WI38 (cell line): Measurements from ENCODE around the gene CXXC5.

ENCODE experiments used
- H3K4me3 ChIP-seq: 2 replicates; pipeline ENCODE4 v1.5.1; 2011; ENCODE audit warnings: low read depth, mild to moderate bottlenecking, control low read depth, low read length
- TF ChIP-seq, protein P1 (sequence below): IDR thresholded peaks from 2 replicates; pipeline ENCODE4 v1.5.1; 2012; ENCODE audit warnings: low read depth, mild to moderate bottlenecking, control low read depth, low read length

The CXXC5 gene

DNA sequence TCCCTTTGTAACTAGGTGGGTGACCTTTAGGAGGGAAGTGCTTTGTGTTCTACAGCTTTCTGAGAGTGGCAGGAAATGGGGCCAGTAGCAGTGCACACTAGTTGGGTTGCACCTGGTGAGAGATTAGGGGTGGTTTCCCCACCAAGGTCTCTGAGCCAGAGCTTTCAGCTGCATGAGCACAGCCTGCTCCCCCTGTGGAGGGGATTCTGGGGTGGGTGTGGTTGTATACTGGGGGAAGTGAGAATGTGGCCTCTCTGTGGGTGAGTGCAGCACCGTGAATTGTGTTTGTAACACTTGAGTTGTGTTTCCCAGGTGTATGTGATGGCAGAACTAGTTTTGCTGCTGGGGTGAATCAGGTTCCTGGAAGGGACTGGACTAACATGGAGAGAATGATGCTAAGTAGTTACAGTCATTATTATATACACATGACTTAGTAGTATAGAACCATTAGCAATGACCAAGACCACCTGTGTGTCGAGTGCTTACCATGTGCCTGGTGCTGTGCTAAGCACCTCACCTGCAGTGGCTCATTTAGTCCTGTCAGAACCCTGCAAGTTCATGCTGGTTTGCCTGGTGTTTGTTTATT lies 11.8 kb upstream of the CXXC5 start:
- no peak overlapping the region for H3K4me3 ChIP-seq
- TF ChIP-seq, protein P1, sequence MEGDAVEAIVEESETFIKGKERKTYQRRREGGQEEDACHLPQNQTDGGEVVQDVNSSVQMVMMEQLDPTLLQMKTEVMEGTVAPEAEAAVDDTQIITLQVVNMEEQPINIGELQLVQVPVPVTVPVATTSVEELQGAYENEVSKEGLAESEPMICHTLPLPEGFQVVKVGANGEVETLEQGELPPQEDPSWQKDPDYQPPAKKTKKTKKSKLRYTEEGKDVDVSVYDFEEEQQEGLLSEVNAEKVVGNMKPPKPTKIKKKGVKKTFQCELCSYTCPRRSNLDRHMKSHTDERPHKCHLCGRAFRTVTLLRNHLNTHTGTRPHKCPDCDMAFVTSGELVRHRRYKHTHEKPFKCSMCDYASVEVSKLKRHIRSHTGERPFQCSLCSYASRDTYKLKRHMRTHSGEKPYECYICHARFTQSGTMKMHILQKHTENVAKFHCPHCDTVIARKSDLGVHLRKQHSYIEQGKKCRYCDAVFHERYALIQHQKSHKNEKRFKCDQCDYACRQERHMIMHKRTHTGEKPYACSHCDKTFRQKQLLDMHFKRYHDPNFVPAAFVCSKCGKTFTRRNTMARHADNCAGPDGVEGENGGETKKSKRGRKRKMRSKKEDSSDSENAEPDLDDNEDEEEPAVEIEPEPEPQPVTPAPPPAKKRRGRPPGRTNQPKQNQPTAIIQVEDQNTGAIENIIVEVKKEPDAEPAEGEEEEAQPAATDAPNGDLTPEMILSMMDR = no peak

DNA sequence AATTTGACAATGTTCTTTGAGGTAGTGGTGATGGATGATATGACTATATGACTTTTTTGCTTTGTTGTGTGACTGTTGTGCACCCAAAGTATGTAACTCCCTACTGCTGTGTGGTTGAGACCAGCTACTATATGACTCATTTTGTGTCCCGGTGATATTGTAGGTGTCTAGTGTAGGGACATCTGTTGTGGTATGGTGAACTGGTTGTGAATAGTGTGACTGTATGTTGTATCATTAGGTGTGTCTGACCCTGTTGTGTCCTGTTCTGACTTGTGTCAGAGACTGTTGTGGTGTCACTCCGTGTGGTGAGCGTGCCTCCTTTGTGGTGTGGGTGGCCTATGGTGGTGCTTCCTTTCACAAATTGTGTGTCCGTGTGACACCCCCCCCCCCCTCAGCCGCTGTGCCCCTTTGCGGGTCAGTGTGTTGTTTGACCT lies 11.2 kb upstream of the CXXC5 start:
- TF ChIP-seq, protein P1 = no peak
- peak overlapping the region; percentile 42 for H3K4me3 ChIP-seq

DNA sequence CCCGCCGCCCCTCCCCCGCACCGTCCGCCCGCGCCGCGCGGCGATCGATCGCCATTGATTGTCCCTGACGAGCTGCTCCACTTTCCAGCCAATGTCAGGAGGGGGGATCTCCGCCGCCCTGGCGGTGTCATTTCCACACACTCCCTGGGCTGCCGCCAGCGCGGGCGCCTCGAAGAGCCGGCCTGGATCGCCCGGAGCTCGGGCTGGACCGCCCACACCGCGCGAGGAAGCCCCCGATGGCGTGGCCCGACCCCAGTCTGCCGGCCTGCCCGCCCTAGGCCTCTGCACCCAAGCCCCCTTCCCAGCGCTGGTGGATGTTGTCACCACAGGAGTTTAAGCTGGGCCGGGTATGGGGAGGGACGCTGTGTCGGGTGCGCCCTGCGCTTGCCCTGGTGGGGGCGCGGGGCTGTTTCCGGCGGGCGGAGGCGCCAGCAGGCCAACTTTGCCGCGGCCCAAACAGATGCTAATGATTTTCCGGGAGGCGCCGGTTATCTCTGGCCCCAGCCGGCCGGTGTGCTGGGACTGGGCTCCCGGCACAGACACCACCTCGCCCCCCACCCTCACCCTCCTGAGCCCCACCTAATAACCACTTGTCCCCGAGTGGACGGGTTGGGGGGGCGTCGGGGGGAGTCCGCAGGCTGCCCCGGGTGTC lies 10.6 kb upstream of the CXXC5 start:
- TF ChIP-seq, protein P1 = no peak
- H3K4me3 ChIP-seq = peak overlapping the region; percentile 42

DNA sequence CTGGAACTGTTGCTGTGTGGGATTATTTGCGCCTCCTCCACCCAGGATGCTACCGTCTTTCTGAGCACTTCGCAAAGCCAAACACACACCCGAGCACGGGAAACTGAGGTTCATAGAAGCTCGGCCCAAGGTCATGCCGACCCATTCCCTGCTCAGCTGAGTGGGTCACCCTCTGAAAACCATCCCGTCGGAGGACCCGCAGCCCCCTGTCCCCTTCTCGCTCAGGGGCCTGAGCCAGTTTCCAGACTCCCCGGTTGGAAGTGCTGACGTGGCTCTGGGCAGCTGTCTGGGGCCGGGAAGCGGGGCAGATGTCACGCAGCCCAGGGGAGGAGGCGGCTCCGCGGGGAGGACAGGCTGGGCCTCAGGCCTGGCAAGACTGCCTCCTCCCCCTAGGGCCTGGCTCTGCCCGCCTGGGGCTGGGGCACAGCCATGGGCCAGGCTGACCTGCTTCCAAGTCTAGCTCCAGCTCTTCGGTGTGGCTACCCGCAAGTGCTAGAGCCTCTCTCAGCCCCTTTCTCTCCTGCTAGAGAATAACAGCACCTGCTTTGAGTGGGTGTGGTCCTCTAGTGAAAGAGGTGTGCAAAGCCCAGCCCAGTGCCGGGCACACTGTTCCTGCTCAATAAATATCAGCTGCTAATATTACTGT lies 9.9 kb upstream of the CXXC5 start:
- H3K4me3 ChIP-seq = no peak overlapping the region

DNA sequence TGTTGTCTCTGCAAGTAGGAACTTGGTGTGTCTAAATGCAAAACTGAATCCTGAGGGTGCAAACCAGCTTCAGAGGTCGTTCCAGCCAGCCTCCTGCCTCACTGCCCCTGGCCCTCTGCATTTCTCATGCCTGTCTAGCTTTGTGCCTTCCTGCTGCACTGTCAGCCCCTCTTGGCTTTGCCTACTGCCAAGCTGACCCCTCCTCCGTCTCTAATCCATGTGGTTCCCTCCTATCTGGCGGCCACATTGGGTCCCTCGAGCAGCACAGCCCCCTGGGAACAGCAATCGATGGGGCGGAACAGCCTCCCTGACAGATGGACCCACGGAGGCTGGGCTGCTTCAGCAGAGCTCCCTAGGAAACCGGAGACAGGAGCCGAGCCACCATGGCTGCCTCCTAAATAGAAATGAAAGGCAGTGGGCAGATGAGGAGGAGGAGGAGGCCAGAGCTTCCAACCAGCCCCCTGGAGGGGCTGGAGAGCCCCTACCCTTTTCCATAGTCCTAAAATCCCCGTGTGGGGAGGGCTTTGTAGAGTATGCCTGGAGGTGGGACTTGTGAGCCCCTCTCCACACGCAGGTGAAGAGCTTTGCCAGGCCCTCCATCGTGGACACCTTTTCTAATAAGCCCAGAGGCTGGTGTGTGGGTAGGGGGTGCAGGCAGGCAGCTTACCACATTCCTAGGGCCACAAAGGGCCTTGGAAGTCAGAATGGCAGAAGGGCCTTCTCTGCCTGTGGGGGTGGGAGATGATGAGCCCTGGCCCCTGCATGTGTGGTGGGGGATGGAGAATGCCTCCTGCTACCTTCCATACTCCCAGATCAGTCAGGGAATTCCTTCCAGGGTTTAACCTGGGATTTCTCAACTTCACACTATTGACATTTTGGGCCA lies 9.2 kb upstream of the CXXC5 start:
- no peak overlapping the region for H3K4me3 ChIP-seq
- TF ChIP-seq, protein P1 = no peak

More for the DNA sequence above, 9.9 kb upstream of the CXXC5 start:
- TF ChIP-seq, protein P1 = no peak

DNA sequence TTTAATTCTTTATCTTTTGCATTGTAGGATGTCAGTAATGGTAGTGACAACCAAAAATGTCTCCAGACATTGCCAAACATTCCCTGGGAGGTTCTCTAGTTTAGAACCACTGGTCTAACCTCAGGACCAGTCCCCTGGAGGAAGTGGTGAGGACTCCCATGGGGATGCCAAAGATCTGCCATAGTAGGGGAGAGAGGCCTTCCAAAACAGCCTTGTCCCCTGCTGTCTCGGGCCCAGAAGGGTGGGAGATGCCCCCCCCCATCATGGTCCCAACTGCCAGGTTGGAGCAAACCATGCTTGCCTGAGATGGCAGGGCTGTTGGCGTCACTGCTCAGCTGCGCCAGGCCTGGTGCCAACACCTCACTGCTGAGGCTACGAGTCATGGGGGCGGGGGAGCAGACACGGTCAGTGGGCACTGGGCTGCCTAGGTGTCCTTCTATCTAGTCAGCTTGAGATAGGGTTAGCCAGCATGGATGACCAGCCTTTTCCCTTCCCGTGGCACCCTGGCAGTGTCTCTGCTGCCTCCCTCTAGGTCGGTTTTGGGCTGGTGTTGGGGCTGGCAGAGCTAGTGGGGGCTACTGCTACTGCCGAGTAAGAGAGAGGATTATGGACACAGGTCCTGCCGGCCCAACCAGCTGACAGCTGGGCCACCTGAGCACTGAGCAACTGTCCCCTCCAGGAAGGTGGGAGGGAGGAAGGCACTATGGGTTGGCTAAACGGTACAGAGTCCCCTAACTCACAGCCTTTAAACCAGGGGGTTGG lies 8.3 kb upstream of the CXXC5 start:
- TF ChIP-seq, protein P1 = no peak

More for the DNA sequence above, 8.3 kb upstream of the CXXC5 start:
- H3K4me3 ChIP-seq = no peak overlapping the region
